Eye (tissue), 1 donor: ENCODE results near the gene NSD2.
"Not testable (repeated sequence)": the region's sequence is repeated elsewhere in the genome, so short reads cannot be mapped to it uniquely, and the experiment has no call there.

Experiments
- DNase-seq: peaks from one replicate; pipeline ENCODE4 v3.0.0-alpha.2; 2015

The NSD2 gene

GRCh38 chr4:2008921-2009650 lies 137.9 kb downstream of the NSD2 start, which contains the start of gene NELFA:
NELFA (minus strand) TSS chr4:2008974; CDS start chr4:2008959, 15 bp downstream.
- peak; percentile 99 for DNase-seq

- DNase-seq = peak; percentile 81
Observed at GRCh38 chr4:2009651-2010233, 138.5 kb downstream of the NSD2 start.

- no peak for DNase-seq
Observed at GRCh38 chr4:2011583-2011982, 140.4 kb downstream of the NSD2 start.

- DNase-seq = peak; percentile 64
Observed at GRCh38 chr4:2015008-2015407, 143.8 kb downstream of the NSD2 start.

- DNase-seq = not testable (repeated sequence)
Observed at GRCh38 chr4:2021358-2022018, 150.3 kb downstream of the NSD2 start.

GRCh38 chr4:2024683-2025082 lies 153.5 kb downstream of the NSD2 start:
- DNase-seq = no peak

GRCh38 chr4:2025817-2026216 lies 154.6 kb downstream of the NSD2 start:
- DNase-seq = no peak

- DNase-seq = not testable (repeated sequence)
Observed at GRCh38 chr4:2027120-2027519, 155.9 kb downstream of the NSD2 start.

GRCh38 chr4:2031161-2031560 lies 160.0 kb downstream of the NSD2 start:
- not testable (repeated sequence) for DNase-seq
